OCI-LY1 (cell line): ENCODE results near the gene MTHFD1.

Experiments
- H2AFZ ChIP-seq: fragments of 200-600 bp; sonication (generic), shearing (Covaris generic); 2 replicates; pipeline ENCODE4 v1.6.0; 2014; ENCODE audit warnings: antibody characterized with exemption, mild to moderate bottlenecking, low read length
- H3F3A ChIP-seq: fragments of 200-600 bp; sonication (generic), shearing (Covaris generic); 2 replicates; pipeline ENCODE4 v1.6.0; 2014; ENCODE audit warnings: mild to moderate bottlenecking, antibody characterized with exemption, low read length, moderate library complexity; ENCODE audit not compliant: insufficient read depth
- H3K27ac ChIP-seq: fragments of 200-600 bp; sonication (generic); 2 replicates; pipeline ENCODE4 v1.5.1; 2014; ENCODE audit warnings: low read length, mixed run types, mild to moderate bottlenecking, low read depth; ENCODE audit not compliant: poor library complexity, severe bottlenecking
- H3K27me3 ChIP-seq: fragments of 200-600 bp; sonication (generic); 2 replicates; pipeline ENCODE4 v1.6.0; 2014; ENCODE audit warnings: antibody characterized with exemption, mild to moderate bottlenecking, low read length, moderate library complexity; ENCODE audit not compliant: insufficient read depth
- H3K36me3 ChIP-seq: fragments of 200-600 bp; sonication (generic); 2 replicates; pipeline ENCODE4 v1.6.1; 2014; ENCODE audit warnings: mild to moderate bottlenecking, antibody characterized with exemption, low read length, moderate library complexity, mixed read lengths; ENCODE audit not compliant: insufficient read depth
- H3K4me1 ChIP-seq: fragments of 200-600 bp; sonication (generic); 2 replicates; pipeline ENCODE4 v1.5.1; 2014; ENCODE audit warnings: mild to moderate bottlenecking, low read length, moderate library complexity; ENCODE audit not compliant: insufficient read depth, severe bottlenecking
- H3K4me2 ChIP-seq: fragments of 200-600 bp; sonication (generic), shearing (Covaris generic); 2 replicates; pipeline ENCODE4 v1.6.1; 2014; ENCODE audit warnings: low read length
- H3K4me3 ChIP-seq: fragments of 200-600 bp; sonication (generic); 2 replicates; pipeline ENCODE4 v1.5.1; 2014; ENCODE audit warnings: low read length, low read depth, mild to moderate bottlenecking, mixed read lengths; ENCODE audit not compliant: poor library complexity, severe bottlenecking
- H3K79me2 ChIP-seq: fragments of 200-600 bp; shearing (Covaris generic); 2 replicates; pipeline ENCODE4 v1.6.1; 2016; ENCODE audit warnings: mixed run types, low read length, mixed read lengths; ENCODE audit not compliant: insufficient read depth
- H3K9ac ChIP-seq: fragments of 200-600 bp; sonication (generic), shearing (Covaris generic); 2 replicates; pipeline ENCODE4 v1.6.1; 2014; ENCODE audit warnings: mild to moderate bottlenecking, low read length, mixed read lengths
- H3K9me2 ChIP-seq: fragments of 200-600 bp; sonication (generic), shearing (Covaris generic); 2 replicates; pipeline ENCODE4 v1.6.1; 2014; ENCODE audit warnings: low read depth, mild to moderate bottlenecking, low read length, mixed read lengths
- H3K9me3 ChIP-seq: fragments of 200-600 bp; shearing (Covaris generic); 2 replicates; pipeline ENCODE4 v1.6.1; 2014; ENCODE audit warnings: low read length, mixed read lengths
- H4K20me1 ChIP-seq: fragments of 200-600 bp; sonication (generic), shearing (Covaris generic); 2 replicates; pipeline ENCODE4 v1.6.0; 2016; ENCODE audit warnings: mild to moderate bottlenecking, low read length; ENCODE audit not compliant: insufficient read depth
- EZH2 ChIP-seq: fragments of 200-600 bp; sonication (generic), shearing (Covaris generic); IDR thresholded peaks from 2 replicates; pipeline ENCODE4 v1.8.0; 2017; ENCODE audit warnings: borderline replicate concordance, mixed run types, mild to moderate bottlenecking, antibody characterized with exemption, low read length, moderate library complexity, mixed read lengths
- TF ChIP-seq, protein P1 (sequence below): fragments of 200-600 bp; sonication (generic), shearing (Covaris generic); IDR thresholded peaks from 2 replicates; pipeline ENCODE4 v1.5.1; 2017; ENCODE audit warnings: mild to moderate bottlenecking, antibody characterized with exemption, low read length, moderate library complexity, mixed read lengths

Gene MTHFD1

DNA sequence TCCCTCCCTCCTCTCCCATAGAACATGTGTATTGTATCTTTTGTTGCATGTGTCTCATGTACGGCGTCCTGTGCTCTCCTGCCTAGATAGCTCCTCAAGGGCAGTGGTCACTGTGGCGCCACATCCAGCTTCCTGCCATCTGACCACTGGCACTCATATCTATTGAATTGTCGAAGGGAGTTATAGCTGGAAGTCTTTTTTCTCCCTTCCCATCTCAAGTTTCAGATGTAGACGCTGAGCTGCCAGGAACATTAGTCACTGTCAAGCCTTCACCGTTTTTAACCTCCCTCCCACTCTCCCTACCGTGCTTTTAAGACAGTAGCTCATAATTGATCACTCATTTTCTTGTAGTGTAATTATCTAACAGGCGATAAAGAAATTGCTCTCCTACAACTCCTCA is 33.0 kb downstream of the MTHFD1 start:
- TF ChIP-seq EZH2 = no peak
- TF ChIP-seq, protein P1, sequence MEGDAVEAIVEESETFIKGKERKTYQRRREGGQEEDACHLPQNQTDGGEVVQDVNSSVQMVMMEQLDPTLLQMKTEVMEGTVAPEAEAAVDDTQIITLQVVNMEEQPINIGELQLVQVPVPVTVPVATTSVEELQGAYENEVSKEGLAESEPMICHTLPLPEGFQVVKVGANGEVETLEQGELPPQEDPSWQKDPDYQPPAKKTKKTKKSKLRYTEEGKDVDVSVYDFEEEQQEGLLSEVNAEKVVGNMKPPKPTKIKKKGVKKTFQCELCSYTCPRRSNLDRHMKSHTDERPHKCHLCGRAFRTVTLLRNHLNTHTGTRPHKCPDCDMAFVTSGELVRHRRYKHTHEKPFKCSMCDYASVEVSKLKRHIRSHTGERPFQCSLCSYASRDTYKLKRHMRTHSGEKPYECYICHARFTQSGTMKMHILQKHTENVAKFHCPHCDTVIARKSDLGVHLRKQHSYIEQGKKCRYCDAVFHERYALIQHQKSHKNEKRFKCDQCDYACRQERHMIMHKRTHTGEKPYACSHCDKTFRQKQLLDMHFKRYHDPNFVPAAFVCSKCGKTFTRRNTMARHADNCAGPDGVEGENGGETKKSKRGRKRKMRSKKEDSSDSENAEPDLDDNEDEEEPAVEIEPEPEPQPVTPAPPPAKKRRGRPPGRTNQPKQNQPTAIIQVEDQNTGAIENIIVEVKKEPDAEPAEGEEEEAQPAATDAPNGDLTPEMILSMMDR = no peak
- H3K27me3 ChIP-seq = no peaks in the 10 kb centered on the region
- no peaks in the 10 kb centered on the region for H3K9me2 ChIP-seq
- no peak overlapping the region for H2AFZ ChIP-seq
- H3K4me1 ChIP-seq = no peaks in the 10 kb centered on the region
- no peaks in the 10 kb centered on the region for H4K20me1 ChIP-seq
- no peak overlapping the region for H3K27ac ChIP-seq
- no peaks in the 10 kb centered on the region for H3K79me2 ChIP-seq
- peaks cover 87% of the 10 kb centered on the region for H3K36me3 ChIP-seq
- H3F3A ChIP-seq = no peaks in the 10 kb centered on the region
- no peaks in the 10 kb centered on the region for H3K9me3 ChIP-seq
- H3K9ac ChIP-seq = no peak overlapping the region
- H3K4me3 ChIP-seq = no peak overlapping the region
- no peak overlapping the region for H3K4me2 ChIP-seq

DNA sequence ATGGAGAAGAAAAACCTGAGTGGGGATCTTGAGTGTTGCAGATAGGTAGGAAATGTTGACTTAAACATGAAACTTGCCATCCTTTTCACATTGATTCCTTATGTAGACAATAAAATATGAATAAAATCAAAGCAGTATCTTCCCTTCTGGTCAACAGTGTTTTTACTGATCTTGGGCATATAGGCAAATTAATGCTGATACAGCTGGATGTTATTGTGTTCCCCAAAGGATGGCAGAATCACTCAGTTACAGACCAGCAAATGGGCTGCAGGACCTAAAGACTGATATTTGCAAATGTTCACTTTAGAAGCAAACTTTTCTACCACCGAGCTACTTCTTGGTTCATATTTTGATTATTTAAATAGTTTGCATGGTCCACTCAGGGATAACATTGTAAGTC is 33.9 kb downstream of the MTHFD1 start:
- H3K27ac ChIP-seq = no peak overlapping the region
- H3K79me2 ChIP-seq = no peaks in the 10 kb centered on the region

DNA sequence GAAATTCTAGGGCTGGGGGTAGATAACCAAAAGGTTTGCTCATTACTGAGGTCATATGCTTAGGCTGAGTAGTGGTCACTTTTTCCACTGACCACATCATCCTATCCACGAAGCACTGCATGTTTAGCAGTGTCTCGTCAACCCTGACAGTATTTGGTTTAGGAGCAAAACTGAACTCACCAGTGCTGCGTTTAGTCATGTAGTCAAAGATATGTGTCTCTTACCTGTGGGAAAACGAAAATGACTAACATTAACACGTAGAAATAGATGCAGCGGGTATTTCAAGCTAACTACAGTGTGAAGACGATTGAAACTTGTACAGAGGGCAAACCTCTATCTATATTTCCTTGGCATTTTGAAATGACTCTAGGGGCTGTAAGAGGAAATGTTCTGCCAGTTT is 34.6 kb downstream of the MTHFD1 start:
- H3K27me3 ChIP-seq = no peaks in the 10 kb centered on the region
- H3K27ac ChIP-seq = no peak overlapping the region
- TF ChIP-seq, protein P1 = no peak
- TF ChIP-seq EZH2 = no peak
- H3K36me3 ChIP-seq = peaks cover 87% of the 10 kb centered on the region
- H3F3A ChIP-seq = no peaks in the 10 kb centered on the region
- no peak overlapping the region for H3K9ac ChIP-seq
- no peaks in the 10 kb centered on the region for H3K79me2 ChIP-seq
- H3K4me1 ChIP-seq = no peaks in the 10 kb centered on the region
- H3K4me3 ChIP-seq = no peak overlapping the region
- no peaks in the 10 kb centered on the region for H3K9me2 ChIP-seq
- H3K9me3 ChIP-seq = no peaks in the 10 kb centered on the region
- H4K20me1 ChIP-seq = no peaks in the 10 kb centered on the region
- no peak overlapping the region for H2AFZ ChIP-seq
- H3K4me2 ChIP-seq = no peak overlapping the region

More for the DNA sequence above, 33.9 kb downstream of the MTHFD1 start:
- Histone ChIP-seq H3K4me1 (no peaks in the 10 kb centered on the region), H3K4me3 (no peak overlapping the region), H3K27me3 (no peaks in the 10 kb centered on the region), H3K36me3 (peaks cover 87% of the 10 kb centered on the region), H2AFZ (no peak overlapping the region), H3K9me3 (no peaks in the 10 kb centered on the region), H3K4me2 (no peak overlapping the region), H3K9ac (no peak overlapping the region), H3K9me2 (no peaks in the 10 kb centered on the region), H3F3A (no peaks in the 10 kb centered on the region), H4K20me1 (no peaks in the 10 kb centered on the region)
- TF ChIP-seq EZH2 = no peak
- TF ChIP-seq, protein P1 = no peak
